HAP-1 (cell line): ENCODE measurements around the gene ZNF385A.

Experiments used
- DNase-seq, 2 experiments: peaks; one replicate each; pipeline ENCODE4 v3.0.0-alpha.2; 2016 to 2020; ENCODE audit warnings: low spot score in 2 of 2
- H3K27me3 ChIP-seq: fragments of 250-450 bp; sonication (Bioruptor Pico); 2 replicates; pipeline ENCODE4 v1.5.1; 2020; ENCODE audit warnings: low read depth, mild to moderate bottlenecking, moderate library complexity
- H3K36me3 ChIP-seq: fragments of 250-450 bp; sonication (Bioruptor Pico); replicated peaks from 2 replicates; pipeline ENCODE4 v1.5.1; 2020; ENCODE audit warnings: mild to moderate bottlenecking
- H3K4me1 ChIP-seq: fragments of 250-450 bp; sonication (Bioruptor Pico); 2 replicates; pipeline ENCODE4 v1.5.1; 2020; ENCODE audit warnings: mild to moderate bottlenecking
- H3K4me3 ChIP-seq: fragments of 250-450 bp; sonication (Bioruptor Pico); 2 replicates; pipeline ENCODE4 v1.5.1; 2020; ENCODE audit warnings: mild to moderate bottlenecking, moderate library complexity
- H3K9me3 ChIP-seq: fragments of 250-450 bp; sonication (Bioruptor Pico); 2 replicates; pipeline ENCODE4 v1.5.1; 2020; ENCODE audit warnings: mild to moderate bottlenecking, moderate library complexity
- in situ Hi-C: fragments of 300-500 bp; cut with MboI; formaldehyde crosslinking; loops from 3 replicates; pipeline ENCODE4 v1.14.3; 2020; ENCODE audit warnings: low sequenced_read_pairs, inconsistent platforms, mixed read lengths

Gene ZNF385A

GRCh38 chr12:54421175-54421878 lies 36.8 kb upstream of the ZNF385A start:
- no peaks in the 10 kb centered on the region for H3K36me3 ChIP-seq
- in situ Hi-C loops: no loop called here
- no peak for DNase-seq
- peaks cover 30% of the 10 kb centered on the region for H3K27me3 ChIP-seq
- H3K4me3 ChIP-seq: no peak overlapping the region
- peaks cover 4% of the 10 kb centered on the region for H3K4me1 ChIP-seq
- no peaks in the 10 kb centered on the region for H3K9me3 ChIP-seq

- DNase-seq: no peak
- no peaks in the 10 kb centered on the region for H3K36me3 ChIP-seq
- H3K4me1 ChIP-seq: peaks cover 4% of the 10 kb centered on the region
- in situ Hi-C loops: no loop called here
- H3K9me3 ChIP-seq: no peaks in the 10 kb centered on the region
- H3K4me3 ChIP-seq: no peak overlapping the region
- peaks cover 25% of the 10 kb centered on the region for H3K27me3 ChIP-seq
These were observed 36.2 kb upstream of the ZNF385A start for GRCh38 chr12:54420766-54421144.

- H3K4me1 ChIP-seq: peaks cover 4% of the 10 kb centered on the region
- peak; percentile 39 to 73 for DNase-seq
- peak within 1 kb of the TSS; percentile 78 for H3K4me3 ChIP-seq
- no peaks in the 10 kb centered on the region for H3K9me3 ChIP-seq
- in situ Hi-C loops: no loop called here
- no peaks in the 10 kb centered on the region for H3K36me3 ChIP-seq
- peaks cover 11% of the 10 kb centered on the region for H3K27me3 ChIP-seq
These were observed 34.8 kb upstream of the ZNF385A start, which contains the start of gene ITGA5 for GRCh38 chr12:54419088-54419887. ITGA5 (minus strand) TSS chr12:54419266; CDS start chr12:54419198, 68 bp downstream.

- in situ Hi-C loops: no loop called here
- peaks cover 4% of the 10 kb centered on the region for H3K4me1 ChIP-seq
- H3K36me3 ChIP-seq: no peaks in the 10 kb centered on the region
- no peak for DNase-seq
- H3K27me3 ChIP-seq: peaks cover 4% of the 10 kb centered on the region
- H3K9me3 ChIP-seq: no peaks in the 10 kb centered on the region
- peak overlapping the region; percentile 78 for H3K4me3 ChIP-seq
These were observed 34.0 kb upstream of the ZNF385A start for GRCh38 chr12:54418441-54419087.

- H3K27me3 ChIP-seq: no peaks in the 10 kb centered on the region
- no peaks in the 10 kb centered on the region for H3K36me3 ChIP-seq
- DNase-seq: peak in 1 of 2 experiments; percentile 45
- peaks cover 4% of the 10 kb centered on the region for H3K4me1 ChIP-seq
- H3K4me3 ChIP-seq: peak overlapping the region; percentile 78
- H3K9me3 ChIP-seq: no peaks in the 10 kb centered on the region
- in situ Hi-C loops: no loop called here
These were observed 33.3 kb upstream of the ZNF385A start for GRCh38 chr12:54417712-54418440.

GRCh38 chr12:54416687-54417603 lies 32.4 kb upstream of the ZNF385A start:
- Histone ChIP-seq H3K9me3 (no peaks in the 10 kb centered on the region), H3K4me3 (no peak overlapping the region), H3K36me3 (no peaks in the 10 kb centered on the region), H3K27me3 (no peaks in the 10 kb centered on the region), H3K4me1 (peaks cover 4% of the 10 kb centered on the region)
- in situ Hi-C loops: no loop called here
- DNase-seq: no peak

- Histone ChIP-seq H3K4me1 (peaks cover 4% of the 10 kb centered on the region), H3K36me3 (no peaks in the 10 kb centered on the region; the same call in 1 of the 2 replicates), H3K4me3 (no peak overlapping the region), H3K27me3 (no peaks in the 10 kb centered on the region), H3K9me3 (no peaks in the 10 kb centered on the region)
- DNase-seq: no peak
- in situ Hi-C loops: no loop called here
These were observed 30.8 kb upstream of the ZNF385A start for GRCh38 chr12:54415221-54415929.

- in situ Hi-C loops: no loop called here
- H3K4me3 ChIP-seq: no peak overlapping the region
- H3K4me1 ChIP-seq: no peaks in the 10 kb centered on the region
- DNase-seq: no peak
- no peaks in the 10 kb centered on the region; the same call in 1 of the 2 replicates for H3K36me3 ChIP-seq
- no peaks in the 10 kb centered on the region for H3K27me3 ChIP-seq
- no peaks in the 10 kb centered on the region for H3K9me3 ChIP-seq
These were observed 29.0 kb upstream of the ZNF385A start for GRCh38 chr12:54413284-54414190.

GRCh38 chr12:54412786-54413185 lies 28.3 kb upstream of the ZNF385A start:
- Histone ChIP-seq H3K36me3 (peaks cover 2% of the 10 kb centered on the region; the same call in 1 of the 2 replicates), H3K4me3 (no peak overlapping the region), H3K4me1 (no peaks in the 10 kb centered on the region), H3K27me3 (no peaks in the 10 kb centered on the region), H3K9me3 (no peaks in the 10 kb centered on the region)
- DNase-seq: no peak
- in situ Hi-C loops: no loop called here

GRCh38 chr12:54412348-54412747 lies 27.8 kb upstream of the ZNF385A start:
- in situ Hi-C loops: no loop called here
- Histone ChIP-seq H3K4me1 (no peaks in the 10 kb centered on the region), H3K4me3 (no peak overlapping the region)

GRCh38 chr12:54411391-54412241 lies 27.1 kb upstream of the ZNF385A start:
- in situ Hi-C loops: no loop called here
- Histone ChIP-seq H3K4me3 (no peak overlapping the region), H3K9me3 (no peaks in the 10 kb centered on the region), H3K4me1 (no peaks in the 10 kb centered on the region), H3K36me3 (peaks cover 12% of the 10 kb centered on the region), H3K27me3 (no peaks in the 10 kb centered on the region)
- DNase-seq: no peak

More at GRCh38 chr12:54412348-54412747, 27.8 kb upstream of the ZNF385A start:
- no peaks in the 10 kb centered on the region for H3K27me3 ChIP-seq
- no peak for DNase-seq
- no peaks in the 10 kb centered on the region for H3K9me3 ChIP-seq
- peaks cover 7% of the 10 kb centered on the region for H3K36me3 ChIP-seq
